ENCODE results near the gene SLU7. TPM values are rescaled to one million over a fixed set of nuclear protein-coding genes. Genes with fewer than 3 reads are reported as not detected.

The SLU7 gene
- total and polyA plus RNA-seq, 2 donors (not counting 1 experiment from before 2014, with no cell fraction given), result 47.1 to 79.4 TPM

- Histone ChIP-seq H4K20me1 (ENCODE audit: control insufficient read depth, extremely low read depth, insufficient read depth, low read length) (no peaks in the 10 kb centered on the region), H3K36me3 (ENCODE audit: control insufficient read depth, insufficient read depth, low read length) (no peaks in the 10 kb centered on the region), H3K4me3 (replicated peaks in 1 of 4; ENCODE audit: control extremely low read depth in 1 of 4, insufficient read depth in 1 of 4, low read depth in 3 of 4, low read length in 4 of 4) (no peak overlapping the region), H3K27ac (ENCODE audit: insufficient read depth, low read length) (no peak overlapping the region), H3K9ac (ENCODE audit: insufficient read depth, low read length) (no peak overlapping the region), H2AFZ (ENCODE audit: low read length) (no peak overlapping the region), H3K4me2 (ENCODE audit: extremely low read depth, insufficient read depth, low read length) (no peak overlapping the region), H3K4me1 (ENCODE audit: control insufficient read depth, extremely low read depth, insufficient read depth, low read length) (peaks cover 8% of the 10 kb centered on the region), H3K27me3 (ENCODE audit: control insufficient read depth, insufficient read depth, low read length) (no peaks in the 10 kb centered on the region), H3K79me2 (ENCODE audit: control insufficient read depth, insufficient read depth, low read length) (no peaks in the 10 kb centered on the region), H3K9me3 (ENCODE audit: control insufficient read depth, insufficient read depth, low read depth, low read length) (no peaks in the 10 kb centered on the region)
- no peak for DNase-seq (ENCODE audit: low read depth in 2 of 2)
- TF ChIP-seq, protein P1, sequence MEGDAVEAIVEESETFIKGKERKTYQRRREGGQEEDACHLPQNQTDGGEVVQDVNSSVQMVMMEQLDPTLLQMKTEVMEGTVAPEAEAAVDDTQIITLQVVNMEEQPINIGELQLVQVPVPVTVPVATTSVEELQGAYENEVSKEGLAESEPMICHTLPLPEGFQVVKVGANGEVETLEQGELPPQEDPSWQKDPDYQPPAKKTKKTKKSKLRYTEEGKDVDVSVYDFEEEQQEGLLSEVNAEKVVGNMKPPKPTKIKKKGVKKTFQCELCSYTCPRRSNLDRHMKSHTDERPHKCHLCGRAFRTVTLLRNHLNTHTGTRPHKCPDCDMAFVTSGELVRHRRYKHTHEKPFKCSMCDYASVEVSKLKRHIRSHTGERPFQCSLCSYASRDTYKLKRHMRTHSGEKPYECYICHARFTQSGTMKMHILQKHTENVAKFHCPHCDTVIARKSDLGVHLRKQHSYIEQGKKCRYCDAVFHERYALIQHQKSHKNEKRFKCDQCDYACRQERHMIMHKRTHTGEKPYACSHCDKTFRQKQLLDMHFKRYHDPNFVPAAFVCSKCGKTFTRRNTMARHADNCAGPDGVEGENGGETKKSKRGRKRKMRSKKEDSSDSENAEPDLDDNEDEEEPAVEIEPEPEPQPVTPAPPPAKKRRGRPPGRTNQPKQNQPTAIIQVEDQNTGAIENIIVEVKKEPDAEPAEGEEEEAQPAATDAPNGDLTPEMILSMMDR (conservative IDR thresholded peaks at IDR 0.05 in 1 of 2, IDR thresholded peaks at IDR 0.05 in 1 of 2; ENCODE audit: low read depth in 1 of 2, low read length in 2 of 2), result no peak
- no peak for TF ChIP-seq EZH2 (IDR thresholded peaks at IDR 0.05; ENCODE audit: low read length, missing control alignments)
Observed at GRCh38 chr5:160367261-160367660, 51.6 kb downstream of the SLU7 start.

- Histone ChIP-seq H3K9ac (ENCODE audit: insufficient read depth, low read length) (no peak overlapping the region), H2AFZ (ENCODE audit: low read length) (no peak overlapping the region), H3K79me2 (ENCODE audit: control insufficient read depth, insufficient read depth, low read length) (no peaks in the 10 kb centered on the region), H3K36me3 (ENCODE audit: control insufficient read depth, insufficient read depth, low read length) (no peaks in the 10 kb centered on the region), H3K9me3 (ENCODE audit: control insufficient read depth, insufficient read depth, low read depth, low read length) (no peaks in the 10 kb centered on the region), H3K4me1 (ENCODE audit: control insufficient read depth, extremely low read depth, insufficient read depth, low read length) (peaks cover 8% of the 10 kb centered on the region), H4K20me1 (ENCODE audit: control insufficient read depth, extremely low read depth, insufficient read depth, low read length) (no peaks in the 10 kb centered on the region), H3K27ac (ENCODE audit: insufficient read depth, low read length) (no peak overlapping the region), H3K4me2 (ENCODE audit: extremely low read depth, insufficient read depth, low read length) (no peak overlapping the region), H3K4me3 (replicated peaks in 1 of 4; ENCODE audit: control extremely low read depth in 1 of 4, insufficient read depth in 1 of 4, low read depth in 3 of 4, low read length in 4 of 4) (no peak overlapping the region), H3K27me3 (ENCODE audit: control insufficient read depth, insufficient read depth, low read length) (no peaks in the 10 kb centered on the region)
- no peak for DNase-seq (ENCODE audit: low read depth in 2 of 2)
- TF ChIP-seq, protein P1 (conservative IDR thresholded peaks at IDR 0.05 in 1 of 2, IDR thresholded peaks at IDR 0.05 in 1 of 2; ENCODE audit: low read depth in 1 of 2, low read length in 2 of 2), result no peak
- TF ChIP-seq EZH2 (IDR thresholded peaks at IDR 0.05; ENCODE audit: low read length, missing control alignments), result no peak
Observed at GRCh38 chr5:160366230-160366629, 52.7 kb downstream of the SLU7 start.

DNA sequence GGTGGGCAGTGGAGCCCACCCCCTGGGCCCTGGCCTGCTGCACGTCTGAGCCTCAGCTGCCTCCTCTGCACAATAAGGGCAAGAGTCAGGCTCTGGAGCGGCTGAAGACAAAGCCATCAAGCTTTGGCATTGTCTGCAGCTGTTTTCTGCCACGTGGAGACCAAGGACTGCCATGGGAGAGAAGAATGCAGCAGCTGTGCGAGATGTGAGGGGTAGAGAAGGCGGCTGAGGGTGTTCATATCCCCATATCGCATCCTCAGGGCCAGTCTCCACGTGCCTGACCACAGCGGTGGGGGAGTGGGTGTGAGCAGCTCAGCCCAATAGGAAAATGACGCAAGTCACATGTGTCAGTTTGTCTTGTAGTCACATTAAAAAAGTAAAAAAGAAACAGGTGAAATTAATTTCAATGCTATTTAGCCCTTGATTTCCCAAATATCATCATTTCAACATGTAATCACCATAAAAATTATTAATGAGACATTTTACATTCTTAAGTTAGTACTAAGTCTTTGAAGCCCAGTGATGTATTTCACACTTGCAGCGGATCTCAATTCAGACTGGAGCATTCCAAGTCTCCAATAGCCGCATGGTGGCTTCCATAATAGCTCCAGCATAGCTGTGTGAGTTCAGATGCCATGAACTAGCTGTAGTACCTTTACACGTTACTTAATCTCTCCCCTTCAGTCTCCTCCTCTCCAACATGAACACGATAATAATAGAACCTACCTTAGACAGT is 55.1 kb downstream of the SLU7 start:
- no peak for DNase-seq (ENCODE audit: low read depth in 2 of 2)
- Histone ChIP-seq H3K4me2 (ENCODE audit: extremely low read depth, insufficient read depth, low read length) (no peak overlapping the region), H2AFZ (ENCODE audit: low read length) (peak overlapping the region; percentile 2), H3K27me3 (ENCODE audit: control insufficient read depth, insufficient read depth, low read length) (no peaks in the 10 kb centered on the region), H4K20me1 (ENCODE audit: control insufficient read depth, extremely low read depth, insufficient read depth, low read length) (no peaks in the 10 kb centered on the region), H3K36me3 (ENCODE audit: control insufficient read depth, insufficient read depth, low read length) (no peaks in the 10 kb centered on the region), H3K27ac (ENCODE audit: insufficient read depth, low read length) (no peak overlapping the region), H3K9me3 (ENCODE audit: control insufficient read depth, insufficient read depth, low read depth, low read length) (no peaks in the 10 kb centered on the region), H3K4me1 (ENCODE audit: control insufficient read depth, extremely low read depth, insufficient read depth, low read length) (no peaks in the 10 kb centered on the region), H3K9ac (ENCODE audit: insufficient read depth, low read length) (no peak overlapping the region), H3K79me2 (ENCODE audit: control insufficient read depth, insufficient read depth, low read length) (no peaks in the 10 kb centered on the region), H3K4me3 (replicated peaks in 1 of 4; ENCODE audit: control extremely low read depth in 1 of 4, insufficient read depth in 1 of 4, low read depth in 3 of 4, low read length in 4 of 4) (no peak overlapping the region)
- TF ChIP-seq EZH2 (IDR thresholded peaks at IDR 0.05; ENCODE audit: low read length, missing control alignments), result no peak
- TF ChIP-seq, protein P1 (conservative IDR thresholded peaks at IDR 0.05 in 1 of 2, IDR thresholded peaks at IDR 0.05 in 1 of 2; ENCODE audit: low read depth in 1 of 2, low read length in 2 of 2), result no peak
